Measurements from ENCODE around the gene CBY2.
"Not testable (repeated sequence)": the region's sequence is repeated elsewhere in the genome, so short reads cannot be mapped to it uniquely, and the experiment has no call there.

Gene CBY2, protein sequence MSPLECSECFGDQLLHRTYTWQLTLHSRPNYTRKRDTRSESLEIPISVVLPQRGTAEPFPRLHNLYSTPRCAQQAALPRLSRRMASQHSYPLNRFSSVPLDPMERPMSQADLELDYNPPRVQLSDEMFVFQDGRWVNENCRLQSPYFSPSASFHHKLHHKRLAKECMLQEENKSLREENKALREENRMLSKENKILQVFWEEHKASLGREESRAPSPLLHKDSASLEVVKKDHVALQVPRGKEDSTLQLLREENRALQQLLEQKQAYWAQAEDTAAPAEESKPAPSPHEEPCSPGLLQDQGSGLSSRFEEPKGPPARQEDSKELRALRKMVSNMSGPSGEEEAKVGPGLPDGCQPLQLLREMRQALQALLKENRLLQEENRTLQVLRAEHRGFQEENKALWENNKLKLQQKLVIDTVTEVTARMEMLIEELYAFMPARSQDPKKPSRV

DNA sequence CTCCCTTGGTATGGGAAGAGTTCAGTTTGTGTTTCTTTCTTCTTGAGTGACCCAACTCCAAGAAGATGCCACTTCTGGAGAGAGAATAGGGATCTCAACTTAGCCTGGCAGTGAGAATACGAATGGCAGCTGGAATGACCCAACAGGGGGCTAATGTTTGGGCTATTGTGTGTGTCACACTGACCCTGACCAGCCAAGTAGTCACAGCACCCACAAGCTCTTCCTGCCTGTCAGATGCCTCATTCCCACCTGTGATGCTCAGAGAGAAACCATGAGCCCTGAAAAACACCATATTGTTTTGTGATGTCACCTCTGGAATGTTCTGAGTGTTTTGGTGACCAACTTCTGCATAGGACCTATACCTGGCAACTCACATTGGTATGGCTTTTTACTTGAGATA, at the start of gene CBY2:
CBY2 (plus strand) TSS at position 233 of the 400 bp plus-strand sequence; CDS start at position 304, 71 bp downstream.
- DNase-seq = no peak

DNA sequence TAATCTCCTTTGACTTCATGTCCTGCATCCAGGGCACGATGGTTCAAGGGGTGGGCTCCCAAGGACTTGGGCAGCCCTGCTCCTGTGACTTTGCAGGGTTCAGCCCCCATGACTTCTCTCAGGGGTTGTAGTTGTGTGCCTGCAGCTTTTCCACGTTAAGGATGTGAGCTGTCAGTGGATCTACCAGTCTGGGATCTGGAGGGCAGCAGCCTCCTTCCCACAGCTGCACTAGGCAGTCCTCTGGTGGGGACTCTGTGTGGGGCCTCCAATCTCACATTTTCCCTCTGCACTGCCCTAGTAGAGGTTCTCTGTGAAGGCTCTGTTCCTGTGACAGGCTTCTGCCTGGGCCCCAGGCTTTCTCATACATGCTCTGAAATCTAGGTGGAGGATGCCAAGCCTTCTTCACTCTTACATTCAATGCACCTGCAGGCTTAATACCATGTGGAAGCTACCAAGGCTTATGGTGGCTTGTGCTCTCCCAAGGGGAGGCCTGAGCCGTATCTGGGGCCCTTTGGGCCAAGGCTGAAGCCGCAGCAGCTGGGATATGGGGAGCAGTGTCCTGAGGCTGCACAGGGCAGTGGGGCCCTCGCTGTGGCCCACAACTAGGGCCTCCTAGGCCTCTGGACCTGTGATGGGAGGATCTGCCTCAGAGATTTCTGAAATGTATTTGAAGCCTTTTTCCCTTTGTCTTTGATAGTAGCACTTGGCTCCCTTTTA, 47.3 kb upstream of the CBY2 start:
- no peak for DNase-seq

DNA sequence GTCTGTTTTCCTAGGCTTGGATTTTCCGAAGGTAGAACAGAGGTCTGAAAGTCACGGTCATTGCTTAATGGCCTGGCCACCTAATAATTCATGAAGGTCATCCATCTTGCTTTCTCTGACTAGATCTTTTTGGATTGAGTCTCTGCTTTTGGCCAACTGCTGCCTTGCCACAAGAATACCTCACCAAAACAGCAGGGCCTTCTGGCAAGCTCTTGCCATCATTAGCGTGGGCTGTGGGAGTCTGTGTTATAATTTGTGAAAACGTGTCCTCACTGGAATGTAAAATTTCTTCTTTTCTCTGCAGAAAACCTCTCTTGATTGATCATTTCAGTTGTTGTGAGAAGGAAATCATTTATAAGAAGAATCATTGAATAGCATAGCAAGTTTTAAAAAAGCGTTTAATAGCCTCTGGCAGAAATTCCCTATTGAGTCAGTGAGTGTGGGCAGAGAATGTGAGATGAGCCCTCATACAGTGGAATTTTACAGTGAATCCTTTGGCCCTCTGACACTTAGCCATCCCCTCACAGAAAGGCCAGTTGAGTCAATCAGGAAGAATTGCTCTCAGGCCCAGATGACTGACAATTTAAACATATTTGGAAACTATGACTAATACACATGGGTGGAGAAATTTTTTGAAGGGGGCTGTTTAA, 43.4 kb upstream of the CBY2 start:
- DNase-seq = peak; percentile 69

DNA sequence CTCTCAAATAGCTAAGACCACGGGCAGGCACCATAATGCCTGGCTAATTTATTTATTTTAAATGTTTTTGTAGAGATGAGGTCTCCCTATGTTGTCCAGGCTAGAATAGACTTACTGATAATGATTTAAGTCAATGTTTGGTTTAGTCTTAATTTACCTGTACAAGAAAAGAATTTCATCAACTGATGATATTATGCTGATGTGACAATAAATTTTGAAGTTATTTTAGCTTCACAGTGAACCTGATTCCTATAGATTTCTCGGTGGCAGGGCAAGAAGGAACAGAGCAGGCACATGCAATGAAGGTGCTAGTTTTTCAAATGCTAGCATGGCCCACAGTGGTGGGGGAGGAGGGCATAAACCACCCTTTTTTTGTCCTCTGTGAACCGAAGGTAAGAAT, 42.6 kb upstream of the CBY2 start:
- DNase-seq = no peak

DNA sequence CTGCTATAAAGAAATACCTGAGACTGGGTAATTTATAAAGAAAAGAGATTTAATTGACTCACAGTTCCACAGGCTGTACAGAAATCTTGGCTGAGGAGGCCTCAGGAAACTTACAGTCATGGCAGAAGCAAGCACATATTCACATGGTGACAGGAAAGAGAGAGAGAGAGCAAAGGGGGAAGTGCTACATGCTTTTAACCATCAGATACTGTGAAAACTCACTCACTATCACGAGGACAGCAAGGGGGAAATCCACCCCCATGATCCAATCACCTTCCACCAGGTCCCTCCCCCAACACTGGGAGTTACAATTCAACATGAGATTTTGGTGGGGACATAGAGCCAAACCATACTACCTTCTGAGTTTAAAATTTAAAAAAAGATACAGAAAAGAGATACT, 41.7 kb upstream of the CBY2 start:
- DNase-seq = not testable (repeated sequence)

DNA sequence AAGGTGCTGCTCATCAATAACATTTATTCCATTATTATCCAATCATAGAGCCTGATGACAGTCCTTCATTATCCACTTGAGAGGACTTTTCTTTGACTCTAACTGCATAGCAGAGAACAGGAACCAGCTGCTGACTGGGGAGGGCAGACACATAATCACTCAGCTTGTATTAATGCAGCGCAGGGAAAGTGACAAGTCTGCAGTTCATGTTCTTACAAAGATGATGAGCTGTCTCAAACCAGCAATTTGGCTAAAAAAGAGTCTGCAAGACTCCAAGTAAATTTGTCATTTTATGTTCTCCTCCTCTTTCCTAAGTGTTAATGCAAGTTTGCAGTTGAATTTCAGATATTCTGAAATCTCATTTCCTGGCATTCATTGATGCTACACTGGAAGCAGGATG, 40.0 kb upstream of the CBY2 start:
- DNase-seq = no peak

DNA sequence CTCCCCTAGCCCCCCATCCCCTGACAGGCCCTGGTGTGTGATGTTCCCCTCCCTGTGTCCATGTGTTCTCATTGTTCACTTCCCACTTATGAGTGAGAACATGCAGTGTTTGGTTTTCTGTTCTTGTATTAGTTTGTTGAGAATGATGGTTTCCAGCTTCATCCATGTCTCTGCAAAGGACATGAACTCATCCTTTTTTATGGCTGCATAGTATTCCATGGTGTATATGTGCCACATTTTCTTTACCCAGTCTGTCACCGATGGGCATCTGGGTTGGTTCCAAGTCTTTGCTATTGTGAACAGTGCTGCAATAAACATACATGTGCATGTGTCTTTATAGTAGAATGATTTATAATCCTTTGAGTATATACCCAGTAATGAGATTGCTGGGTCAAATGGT, 39.2 kb upstream of the CBY2 start:
- not testable (repeated sequence) for DNase-seq

DNA sequence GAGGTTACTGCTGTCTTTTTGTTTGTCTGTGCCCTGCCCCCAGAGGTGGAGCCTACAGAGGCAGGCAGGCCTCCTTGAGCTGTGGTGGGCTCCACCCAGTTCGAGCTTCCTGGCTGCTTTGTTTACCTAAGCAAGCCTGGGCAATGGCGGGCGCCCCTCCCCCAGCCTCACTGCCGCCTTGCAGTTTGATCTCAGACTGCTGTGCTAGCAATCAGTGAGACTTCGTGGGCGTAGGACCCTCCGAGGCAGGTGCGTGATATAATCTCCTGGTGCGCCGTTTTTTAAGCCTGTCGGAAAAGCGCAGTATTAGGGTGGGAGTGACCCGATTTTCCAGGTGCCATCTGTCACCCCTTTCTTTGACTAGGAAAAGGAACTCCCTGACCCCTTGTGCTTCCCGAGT, 32.5 kb upstream of the CBY2 start:
- not testable (repeated sequence) for DNase-seq

DNA sequence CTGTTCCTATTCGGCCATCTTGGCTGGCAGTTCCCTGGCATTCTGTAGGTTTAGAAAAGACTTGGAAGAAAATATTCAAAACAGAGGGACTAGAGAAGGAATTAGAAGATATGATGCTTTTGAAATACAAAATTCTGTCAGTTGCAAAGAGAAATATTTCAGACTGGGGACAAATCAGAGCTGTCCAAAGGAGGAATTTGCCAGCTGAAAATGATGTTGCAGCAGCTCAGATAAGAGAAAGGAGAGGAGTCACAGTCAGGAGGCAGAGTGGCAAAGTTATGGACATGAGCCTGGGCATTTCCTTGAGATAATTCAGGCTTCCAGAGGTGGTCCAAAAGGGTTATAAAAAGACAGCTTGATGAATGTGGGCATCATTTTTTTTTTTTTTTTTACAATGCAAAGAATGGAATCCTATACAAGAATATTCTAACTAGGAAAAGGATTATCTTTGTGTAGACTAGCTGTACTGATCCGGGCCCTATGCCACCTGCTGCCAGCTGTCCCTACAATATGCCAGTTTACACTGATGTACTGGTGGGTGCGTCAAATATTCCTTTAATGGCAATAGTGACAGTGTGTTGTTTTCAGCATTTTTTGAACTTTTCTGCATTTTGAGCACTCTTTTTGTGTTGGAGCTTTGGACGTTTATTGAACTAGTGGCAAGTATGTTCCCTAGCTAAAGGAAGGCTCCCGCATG, 31.8 kb upstream of the CBY2 start:
- no peak for DNase-seq

DNA sequence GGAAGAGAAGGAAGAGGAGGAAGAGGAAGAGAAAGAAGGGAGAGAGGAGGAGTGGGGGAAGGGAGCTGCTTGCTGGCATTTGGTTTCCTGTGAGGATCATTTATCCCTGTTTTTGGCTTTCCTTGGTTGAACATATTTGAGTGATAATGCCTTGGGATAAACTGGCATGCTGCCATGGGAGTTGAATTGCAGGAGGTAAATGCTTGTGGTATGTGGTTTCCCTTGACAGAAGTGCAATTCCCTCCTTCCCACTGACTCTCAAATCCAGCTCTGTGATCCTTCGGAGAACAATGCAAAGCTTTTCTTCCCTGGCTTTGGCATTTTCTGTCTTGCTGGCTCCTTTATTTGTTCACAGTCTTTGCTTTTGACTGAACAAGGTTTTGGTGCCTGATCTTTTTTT, 27.2 kb upstream of the CBY2 start:
- peak; percentile 38 for DNase-seq

DNA sequence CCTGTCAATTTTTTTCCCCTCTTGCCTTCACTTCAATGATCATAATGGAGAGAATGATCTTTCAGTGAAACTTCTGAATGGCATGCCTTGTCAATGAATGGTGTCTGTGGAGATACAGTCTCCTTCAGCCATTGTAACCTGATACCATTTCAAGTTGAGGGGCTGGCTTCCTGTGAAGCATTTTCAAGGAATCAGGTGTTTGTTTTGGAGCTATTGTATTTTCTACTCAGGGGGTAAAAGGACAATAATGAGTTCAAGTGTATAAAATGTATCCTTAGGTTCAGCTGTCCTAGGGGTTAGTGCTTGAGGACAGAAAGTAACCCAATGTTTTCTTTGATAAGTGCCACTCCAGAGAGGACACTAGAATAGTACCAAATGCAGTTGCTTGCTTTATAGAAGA, 23.8 kb upstream of the CBY2 start:
- no peak for DNase-seq

DNA sequence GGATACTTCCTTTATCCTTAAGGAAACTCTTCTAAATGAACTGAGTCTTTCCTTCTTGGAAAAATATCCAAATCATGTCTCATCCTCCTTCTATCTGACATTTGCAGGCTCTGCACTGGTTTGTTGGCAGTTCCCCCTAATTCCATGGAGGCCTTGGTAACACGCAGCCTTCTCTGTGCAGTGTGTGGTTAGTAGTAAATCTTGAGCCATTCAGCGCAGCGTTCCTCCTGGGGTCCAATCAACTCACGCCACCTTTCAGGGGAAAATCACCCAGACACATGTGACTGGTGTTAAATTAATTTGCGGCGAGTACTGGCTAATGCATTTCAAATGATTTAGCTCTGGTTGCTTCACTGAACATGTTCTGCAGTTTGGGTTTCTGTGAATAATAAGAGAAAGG, 21.0 kb upstream of the CBY2 start:
- DNase-seq = no peak

DNA sequence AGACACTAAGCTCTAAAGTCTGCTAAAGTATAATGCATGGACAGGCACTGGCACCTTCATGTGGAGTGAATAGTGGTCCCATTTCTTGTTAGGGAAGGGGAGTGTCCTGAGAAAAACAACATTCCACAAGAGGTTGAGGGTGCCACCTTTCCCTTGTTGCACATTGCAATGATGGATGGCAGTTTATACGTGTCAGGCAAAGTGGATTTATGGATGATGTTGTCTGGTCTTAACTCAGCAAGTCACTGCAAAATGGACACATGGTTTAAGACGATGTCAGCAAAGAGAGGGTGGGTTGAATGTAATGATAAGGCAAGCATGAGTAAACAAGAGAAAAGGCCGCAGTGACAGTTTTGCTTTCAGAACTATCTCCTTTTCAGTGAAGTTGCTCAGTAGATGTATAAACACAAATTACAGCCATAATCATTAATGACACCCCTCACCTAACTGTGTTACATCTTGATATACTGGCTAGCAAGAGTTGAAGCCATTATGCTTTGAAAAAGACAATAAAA, 19.6 kb upstream of the CBY2 start:
- DNase-seq = no peak

DNA sequence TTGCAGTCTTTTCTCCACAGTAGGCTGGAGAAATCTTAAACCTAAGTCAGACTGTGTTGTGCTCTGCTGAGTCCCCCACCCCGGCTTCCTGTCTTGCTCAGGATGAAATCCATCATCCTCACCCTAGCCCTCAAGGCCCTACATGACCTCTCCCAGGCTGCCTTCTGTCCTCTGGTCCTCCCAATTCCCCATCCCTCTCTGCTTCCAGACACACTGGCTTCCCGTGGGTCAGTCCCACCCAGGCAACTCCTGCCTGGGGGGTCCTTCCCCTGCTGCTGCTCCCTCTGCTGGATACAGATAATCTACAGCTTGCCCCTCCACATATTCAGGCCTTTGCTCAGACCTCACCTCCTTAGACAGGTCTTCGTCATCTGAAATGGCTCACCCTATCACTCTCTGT, 18.4 kb upstream of the CBY2 start:
- no peak for DNase-seq

DNA sequence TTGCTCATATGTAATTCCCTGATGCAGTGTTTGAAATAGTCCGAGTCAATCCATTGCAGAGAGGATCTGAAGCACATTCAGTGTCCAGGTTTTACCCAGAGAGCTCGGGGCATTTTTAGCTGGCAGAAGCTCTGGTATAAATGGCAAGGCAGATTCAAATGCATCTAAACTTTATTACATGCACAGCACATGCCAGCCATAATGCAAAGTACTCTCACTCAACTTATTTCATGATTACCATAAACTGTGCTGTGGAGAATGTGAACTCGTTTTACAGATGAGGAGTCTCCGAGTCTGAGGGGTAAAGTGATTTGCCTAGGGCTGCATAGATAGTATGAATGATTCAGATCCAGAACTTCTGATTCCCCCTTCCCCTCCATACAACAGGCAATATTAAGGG, 13.5 kb upstream of the CBY2 start:
- DNase-seq = no peak

DNA sequence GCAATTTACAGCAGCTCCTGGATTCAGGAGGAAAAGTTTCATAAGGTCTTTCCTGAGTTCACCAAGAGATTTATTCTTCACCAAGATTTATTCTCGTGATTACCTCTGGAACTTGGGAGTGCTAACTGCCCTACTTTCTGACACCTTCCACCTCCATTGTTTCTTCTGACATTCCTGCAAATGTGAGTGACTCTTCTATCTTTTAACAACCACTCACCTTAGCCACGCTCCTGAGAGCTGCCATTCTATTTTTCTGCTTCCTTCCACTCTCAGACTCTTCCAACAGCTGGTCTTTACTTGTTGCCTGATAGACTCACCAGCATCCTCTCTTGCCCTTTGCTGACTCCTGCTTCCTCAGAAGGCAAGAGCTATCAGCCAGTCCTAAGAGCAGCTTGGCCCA, 11.5 kb upstream of the CBY2 start:
- DNase-seq = no peak

DNA sequence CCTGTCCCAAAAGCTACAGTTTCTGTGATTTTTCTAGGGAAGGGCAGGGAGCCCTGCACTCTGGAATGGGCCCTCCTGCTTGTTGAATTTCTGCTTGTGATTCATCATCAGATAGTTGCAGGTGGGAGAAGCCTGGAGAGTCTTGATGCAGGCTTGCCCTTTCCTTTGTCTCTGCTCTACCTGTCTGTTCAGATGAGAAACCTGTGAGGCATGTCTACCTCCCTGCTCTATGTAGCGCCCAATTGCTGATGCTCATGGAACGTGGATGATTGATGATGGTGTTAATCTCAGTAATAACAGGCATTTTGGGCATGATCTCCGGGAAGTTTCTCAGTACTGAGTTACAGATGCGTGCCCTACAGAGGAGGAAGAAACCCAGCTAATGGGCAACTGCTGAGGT, 10.9 kb upstream of the CBY2 start:
- no peak for DNase-seq

DNA sequence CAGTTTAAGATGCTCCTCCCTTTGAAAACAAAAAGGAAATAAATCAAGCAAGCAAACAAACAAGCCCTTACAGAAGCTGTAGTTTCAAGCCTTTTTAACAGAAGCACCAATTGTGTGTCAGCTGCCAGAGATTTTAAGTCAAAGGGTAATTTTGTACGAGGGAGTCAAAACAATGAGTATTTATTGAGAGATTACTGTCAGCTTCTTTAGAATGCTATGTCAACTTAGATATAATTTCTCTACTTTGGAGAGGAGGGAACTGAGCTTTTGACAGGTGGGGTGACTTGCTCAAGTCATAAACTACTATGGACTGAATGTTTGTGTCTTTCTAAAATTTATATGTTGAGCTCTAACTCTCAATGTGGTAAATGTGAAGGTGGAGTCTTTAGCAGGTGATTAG, 10.5 kb upstream of the CBY2 start:
- no peak for DNase-seq

DNA sequence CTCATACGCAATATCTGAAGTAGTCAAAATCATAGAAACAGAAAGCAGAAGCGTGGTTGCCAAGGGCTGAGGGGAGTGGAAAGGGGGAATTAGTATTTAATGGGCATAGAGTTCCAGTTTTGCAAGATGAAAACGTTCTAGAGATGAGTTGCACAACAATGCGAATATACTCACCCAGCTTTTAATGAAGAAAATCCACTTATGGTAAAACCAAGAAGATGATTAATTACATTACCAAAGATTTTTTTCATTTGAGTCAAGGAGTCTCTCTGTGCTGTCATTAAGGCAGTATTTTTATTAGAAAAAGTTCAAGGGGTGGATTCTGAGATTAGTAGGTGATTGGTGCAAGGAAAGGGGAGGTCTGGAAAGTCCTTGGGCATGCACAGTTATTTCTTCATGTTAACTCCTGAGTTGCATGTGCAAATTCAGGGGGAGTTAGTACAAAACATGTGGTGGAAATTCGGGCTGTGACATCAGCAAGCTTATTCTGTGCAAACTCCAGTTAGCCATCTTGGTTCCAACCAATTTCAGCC, 6.9 kb upstream of the CBY2 start:
- no peak for DNase-seq

DNA sequence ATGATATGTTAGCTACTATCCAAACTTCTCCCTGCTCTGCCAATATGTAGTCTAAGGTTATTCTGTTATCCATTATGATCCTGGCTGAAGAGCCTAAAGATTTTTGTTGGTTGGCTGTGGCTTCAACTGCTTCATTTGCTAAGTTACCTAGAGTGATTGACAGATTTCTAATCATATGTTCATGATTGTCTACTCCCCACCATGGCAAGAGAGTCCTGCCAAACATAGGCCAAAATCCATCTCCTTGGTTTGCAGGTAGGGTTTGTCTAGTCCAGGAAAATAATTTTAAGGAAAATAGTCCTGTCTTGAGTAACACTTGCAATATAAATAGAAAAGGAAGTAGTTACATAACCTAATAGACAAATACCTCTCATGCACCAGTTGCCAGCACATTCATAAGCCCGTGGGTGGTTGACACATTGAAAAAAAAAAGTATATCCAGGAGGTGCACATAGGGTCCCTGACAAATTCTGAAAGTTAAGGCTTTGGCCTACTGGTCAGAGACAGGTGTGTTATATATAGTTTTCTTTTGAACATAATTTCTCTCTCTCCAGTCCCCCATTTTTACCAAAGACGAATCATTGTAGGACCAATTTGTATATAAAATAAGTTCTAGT, 5.4 kb upstream of the CBY2 start:
- no peak for DNase-seq

DNA sequence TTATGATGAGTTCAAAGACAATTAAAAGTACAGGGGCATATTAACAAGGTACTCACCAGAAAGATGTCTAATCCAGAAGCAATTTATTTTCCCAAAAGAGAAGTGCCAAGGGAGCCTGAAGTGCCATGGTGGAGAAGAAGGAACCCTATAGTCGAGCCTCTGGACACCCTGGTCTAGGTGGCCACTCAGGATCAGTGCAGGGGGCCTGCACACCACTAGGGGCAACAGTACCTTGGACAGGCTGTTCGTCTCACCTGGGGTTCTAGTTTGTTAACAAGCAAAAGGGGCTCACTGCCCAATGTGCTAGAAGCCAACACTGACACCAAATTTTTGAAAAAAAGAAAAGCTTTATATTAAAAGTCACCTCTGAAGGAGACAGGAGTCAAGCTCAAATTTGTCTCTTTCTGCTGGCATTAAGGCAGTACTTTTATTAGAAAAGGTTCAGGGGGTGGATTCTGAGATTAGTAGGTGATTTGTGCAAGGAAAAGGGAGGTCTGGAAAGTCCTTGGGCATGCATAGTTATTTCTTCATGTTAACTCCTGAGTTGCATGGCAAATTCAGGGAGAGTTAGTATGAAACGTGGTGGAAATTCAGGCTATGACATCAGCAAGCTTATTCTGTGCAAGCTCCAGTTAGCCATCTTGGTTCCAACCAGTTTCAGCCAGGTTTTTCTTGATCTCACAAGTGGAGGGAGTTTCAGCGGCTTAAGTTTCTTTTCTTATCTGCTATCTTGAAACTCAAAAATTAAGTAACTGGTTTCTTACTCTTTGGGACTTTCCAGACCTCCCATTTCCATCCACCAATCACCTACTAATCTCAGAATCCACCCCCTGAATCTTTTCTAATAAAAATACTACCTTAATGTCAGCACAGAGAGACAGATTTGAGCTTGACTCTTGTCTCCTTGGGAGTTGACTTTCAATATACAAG, 884 bp upstream of the CBY2 start:
- no peak for DNase-seq

Measured in amniotic stem cell (primary cell).